Measurements from ENCODE around the gene ALDH3A2.

- TF ChIP-seq HNF4A (conservative IDR thresholded peaks at IDR 0.05) (no peak), SP1 (IDR thresholded peaks at IDR 0.05) (no peak), CTCF (IDR thresholded peaks at IDR 0.05; ENCODE audit: low read depth, low read length, missing input control) (no peak), RAD21 (IDR thresholded peaks at IDR 0.05) (no peak)
These were observed 71.6 kb downstream of the ALDH3A2 start for GRCh38 chr17:19720210-19720475.

Data from liver (tissue), 3 donors.